Keratinocyte (primary cell): Measurements from ENCODE around the gene ATL1. TPM values are rescaled to one million over a fixed set of nuclear protein-coding genes. Genes with fewer than 3 reads are reported as not detected.

Experiments used
- DNase-seq: peaks from one replicate; pipeline ENCODE4 v3.0.0-alpha.2; 2011; ENCODE audit warnings: low read depth, missing footprints, low spot score
- FAIRE-seq: peaks from 2 replicates; lab custom pipeline; 2011; peaks lifted over from hg19 to GRCh38; lab: Jason Lieb, UNC
- H2AFZ ChIP-seq: 2 replicates; pipeline ENCODE4 v1.6.0; 2012; ENCODE audit warnings: low read length, control low read depth, inconsistent platforms; ENCODE audit not compliant: control insufficient read depth
- H3K27ac ChIP-seq: 2 replicates; pipeline ENCODE4 v1.5.1; 2011; ENCODE audit warnings: low read length; ENCODE audit not compliant: control insufficient read depth, insufficient read depth
- H3K27me3 ChIP-seq: 3 replicates; pipeline ENCODE4 v1.6.0; 2011; ENCODE audit warnings: low read length; ENCODE audit not compliant: control insufficient read depth, insufficient read depth; ENCODE audit errors: extremely low read depth
- H3K36me3 ChIP-seq, 2 experiments: 2 replicates in 1 of 2; 3 replicates in 1 of 2; pipeline ENCODE4 v1.5.1; 2011; ENCODE audit warnings: low read length in 2 of 2, mild to moderate bottlenecking in 1 of 2; ENCODE audit not compliant: control insufficient read depth in 2 of 2, insufficient read depth in 2 of 2; ENCODE audit errors: extremely low read depth in 1 of 2
- H3K4me1 ChIP-seq: 3 replicates; pipeline ENCODE4 v1.5.1; 2011; ENCODE audit warnings: low read length; ENCODE audit not compliant: control insufficient read depth, insufficient read depth; ENCODE audit errors: extremely low read depth
- H3K4me2 ChIP-seq: 3 replicates; pipeline ENCODE4 v1.6.0; 2011; ENCODE audit warnings: low read depth, low read length; ENCODE audit not compliant: control insufficient read depth, insufficient read depth; ENCODE audit errors: extremely low read depth
- H3K4me3 ChIP-seq, 3 experiments: fragments of 200-600 bp in 1 of 3; sonication (generic) in 1 of 3; 2 replicates in 2 of 3; 3 replicates in 1 of 3; pipeline ENCODE4 v1.5.1; 2011 to 2016; ENCODE audit warnings: low read length in 3 of 3, mild to moderate bottlenecking in 3 of 3, control low read depth in 2 of 3, inconsistent platforms in 1 of 3, low read depth in 1 of 3, mixed read lengths in 1 of 3, mixed run types in 1 of 3, moderate library complexity in 1 of 3; ENCODE audit not compliant: control insufficient read depth in 2 of 3, insufficient read depth in 2 of 3; ENCODE audit errors: extremely low read depth in 1 of 3
- H3K79me2 ChIP-seq: 2 replicates; pipeline ENCODE4 v1.6.0; 2012; ENCODE audit warnings: low read length; ENCODE audit not compliant: control insufficient read depth, insufficient read depth
- H3K9ac ChIP-seq: 3 replicates; pipeline ENCODE4 v1.6.0; 2011; ENCODE audit warnings: low read length; ENCODE audit not compliant: control insufficient read depth, insufficient read depth; ENCODE audit errors: extremely low read depth
- H3K9me1 ChIP-seq: 3 replicates; pipeline ENCODE4 v1.6.0; 2011; ENCODE audit warnings: low read length; ENCODE audit not compliant: control insufficient read depth, insufficient read depth; ENCODE audit errors: extremely low read depth
- H3K9me3 ChIP-seq: 2 replicates; pipeline ENCODE4 v1.5.1; 2012; ENCODE audit warnings: low read depth, low read length; ENCODE audit not compliant: control insufficient read depth
- H4K20me1 ChIP-seq: 3 replicates; pipeline ENCODE4 v1.6.0; 2011; ENCODE audit warnings: low read length; ENCODE audit not compliant: control insufficient read depth, insufficient read depth; ENCODE audit errors: extremely low read depth
- EZH2 ChIP-seq: IDR thresholded peaks from one replicate; pipeline ENCODE4 v1.6.1; 2012; ENCODE audit warnings: inconsistent platforms, mild to moderate bottlenecking, low read length, moderate library complexity
- dilution Hi-C: fragments of 300-500 bp; cut with MboI; formaldehyde crosslinking; loops from one replicate; pipeline ENCODE4 v1.7.0; 2020; ENCODE audit warnings: low sequenced_read_pairs; ENCODE audit not compliant: extremely low pct_ligation_motif_present
- polyA plus RNA-seq, 5 experiments: library from polyadenylated mRNA; depleted of rRNA in 3 of 5; stranded (reverse) in 3 of 5; stranded (forward) in 1 of 5; unstranded in 1 of 5; fragments of >200 nt; gene quantifications; 1 replicate in 1 of 5; 2 replicates in 3 of 5; 3 replicates in 1 of 5; pipeline versions ENCODE4 v1.2.1 to v1.2.3, GENCODE V29; 2011 to 2012; ENCODE audit warnings: missing spikeins in 2 of 5, low read depth in 1 of 5, low replicate concordance in 1 of 5
- TF ChIP-seq, protein P1 (sequence below), 3 experiments: IDR thresholded peaks in 1 of 3; conservative IDR thresholded peaks in 1 of 3; optimal IDR thresholded peaks in 1 of 3; 2 replicates in 2 of 3; 3 replicates in 1 of 3; pipeline versions ENCODE3 to v1.5.1; 2011; ENCODE audit warnings: low read length in 3 of 3, mild to moderate bottlenecking in 3 of 3, moderate library complexity in 2 of 3, control low read depth in 1 of 3, inconsistent platforms in 1 of 3; ENCODE audit not compliant: insufficient read depth in 2 of 3; ENCODE audit errors: extremely low read depth in 1 of 3

ATL1 gene
- polyA plus RNA-seq, 1 donor (not counting 4 experiments of a cell fraction or from before 2014, with no cell fraction given), result 3.6 TPM

DNA sequence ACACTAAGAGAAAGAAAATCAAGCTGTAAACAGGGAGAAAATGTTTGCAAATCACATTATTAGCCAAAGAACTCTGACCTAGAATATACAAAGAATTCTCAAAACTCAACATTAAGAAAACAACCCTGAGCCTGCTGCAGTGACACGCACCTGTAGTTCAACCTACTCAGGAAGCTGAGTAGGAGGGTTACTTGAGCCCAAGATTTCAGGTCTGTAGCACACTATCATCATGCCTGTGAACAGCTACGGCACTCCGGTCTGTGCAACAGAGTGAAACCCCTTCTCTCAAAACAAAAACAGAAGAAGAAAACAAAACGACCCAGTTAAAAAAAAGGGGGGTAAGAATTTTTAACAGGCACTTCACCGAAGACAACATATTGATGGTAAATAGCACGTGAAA is 87.3 kb downstream of the ATL1 start:
- TF ChIP-seq EZH2, result no peak
- TF ChIP-seq, protein P1, sequence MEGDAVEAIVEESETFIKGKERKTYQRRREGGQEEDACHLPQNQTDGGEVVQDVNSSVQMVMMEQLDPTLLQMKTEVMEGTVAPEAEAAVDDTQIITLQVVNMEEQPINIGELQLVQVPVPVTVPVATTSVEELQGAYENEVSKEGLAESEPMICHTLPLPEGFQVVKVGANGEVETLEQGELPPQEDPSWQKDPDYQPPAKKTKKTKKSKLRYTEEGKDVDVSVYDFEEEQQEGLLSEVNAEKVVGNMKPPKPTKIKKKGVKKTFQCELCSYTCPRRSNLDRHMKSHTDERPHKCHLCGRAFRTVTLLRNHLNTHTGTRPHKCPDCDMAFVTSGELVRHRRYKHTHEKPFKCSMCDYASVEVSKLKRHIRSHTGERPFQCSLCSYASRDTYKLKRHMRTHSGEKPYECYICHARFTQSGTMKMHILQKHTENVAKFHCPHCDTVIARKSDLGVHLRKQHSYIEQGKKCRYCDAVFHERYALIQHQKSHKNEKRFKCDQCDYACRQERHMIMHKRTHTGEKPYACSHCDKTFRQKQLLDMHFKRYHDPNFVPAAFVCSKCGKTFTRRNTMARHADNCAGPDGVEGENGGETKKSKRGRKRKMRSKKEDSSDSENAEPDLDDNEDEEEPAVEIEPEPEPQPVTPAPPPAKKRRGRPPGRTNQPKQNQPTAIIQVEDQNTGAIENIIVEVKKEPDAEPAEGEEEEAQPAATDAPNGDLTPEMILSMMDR (optimal IDR thresholded peaks at IDR 0.05 in 1 of 3, IDR thresholded peaks at IDR 0.05 in 1 of 3, conservative IDR thresholded peaks at IDR 0.05 in 1 of 3; ENCODE audit: extremely low read depth in 1 of 3, insufficient read depth in 2 of 3, low read length in 3 of 3), result no peak
- H3K79me2 ChIP-seq, result peaks cover 66% of the 10 kb centered on the region

DNA sequence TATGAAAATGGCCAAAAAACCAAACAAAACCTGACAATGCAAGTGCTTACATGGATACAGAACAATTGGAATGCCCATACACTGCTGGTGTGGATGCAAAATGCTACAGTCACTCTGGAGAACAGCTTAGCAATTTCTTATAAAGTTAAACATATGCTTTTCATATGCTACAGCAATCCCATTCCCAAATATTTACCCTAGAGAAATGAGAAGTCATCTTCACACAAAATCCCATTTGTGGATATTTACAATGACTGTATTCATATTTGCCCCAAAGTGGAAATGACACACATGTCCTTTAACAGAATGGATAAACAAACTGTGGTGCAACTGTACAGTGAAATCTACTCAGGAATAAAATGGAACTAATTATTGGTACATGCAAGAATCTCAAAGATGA is 87.8 kb downstream of the ATL1 start:
- Histone ChIP-seq H3K36me3 (peaks cover 2 to 6% of the 10 kb centered on the region in 2 experiments), H4K20me1 (no peaks in the 10 kb centered on the region), H3K79me2 (peaks cover 69% of the 10 kb centered on the region), H3K4me2 (no peak overlapping the region), H3K27me3 (no peaks in the 10 kb centered on the region), H3K9me3 (no peaks in the 10 kb centered on the region), H3K4me3 (no peak overlapping the region), H3K4me1 (peaks cover 27% of the 10 kb centered on the region), H3K9ac (no peak overlapping the region), H3K27ac (no peak overlapping the region), H2AFZ (no peak overlapping the region), H3K9me1 (no peaks in the 10 kb centered on the region)
- FAIRE-seq, result peak; percentile 43
- TF ChIP-seq EZH2, result no peak
- TF ChIP-seq, protein P1 (optimal IDR thresholded peaks at IDR 0.05 in 1 of 3, IDR thresholded peaks at IDR 0.05 in 1 of 3, conservative IDR thresholded peaks at IDR 0.05 in 1 of 3; ENCODE audit: extremely low read depth in 1 of 3, insufficient read depth in 2 of 3, low read length in 3 of 3), result no peak
- DNase-seq, result no peak
- dilution Hi-C loops, result no loop called here

More for the DNA sequence above, 87.3 kb downstream of the ATL1 start:
- H3K27ac ChIP-seq, result no peak overlapping the region
- H4K20me1 ChIP-seq, result no peaks in the 10 kb centered on the region
- dilution Hi-C loops, result no loop called here
- H2AFZ ChIP-seq, result no peak overlapping the region
- H3K27me3 ChIP-seq, result no peaks in the 10 kb centered on the region
- no peaks in the 10 kb centered on the region for H3K9me3 ChIP-seq
- peaks cover 0 to 6% of the 10 kb centered on the region in 2 experiments for H3K36me3 ChIP-seq
- no peak overlapping the region for H3K9ac ChIP-seq
- H3K4me2 ChIP-seq, result no peak overlapping the region
- no peaks in the 10 kb centered on the region for H3K9me1 ChIP-seq
- DNase-seq (no peak), FAIRE-seq (no peak)
- H3K4me3 ChIP-seq, result no peak overlapping the region
- peaks cover 27% of the 10 kb centered on the region for H3K4me1 ChIP-seq
